Neural crest cell (in vitro differentiated cells): ENCODE results near the gene CSNK1G2. TPM values are rescaled to one million over a fixed set of nuclear protein-coding genes. Genes with fewer than 3 reads are reported as not detected.

ENCODE experiments used
- DNase-seq: peaks from one replicate; pipeline ENCODE4 v3.0.0; 2021; ENCODE audit warnings: low read depth, mixed read lengths, low spot score
- H3K27ac Mint-ChIP-seq: one replicate; pipeline ENCODE4 v1.8.0; 2021; ENCODE audit warnings: mild to moderate bottlenecking, mixed read lengths; ENCODE audit not compliant: unreplicated experiment
- H3K27me3 Mint-ChIP-seq: 2 replicates; pipeline ENCODE4 v1.8.0; 2021; ENCODE audit warnings: low read depth, mild to moderate bottlenecking, mixed read lengths
- H3K36me3 Mint-ChIP-seq: 2 replicates; pipeline ENCODE4 v1.8.0; 2021; ENCODE audit warnings: low read depth, mild to moderate bottlenecking, mixed read lengths
- H3K4me1 Mint-ChIP-seq: 2 replicates; pipeline ENCODE4 v1.8.0; 2021; ENCODE audit warnings: mixed read lengths
- H3K4me3 Mint-ChIP-seq: one replicate; pipeline ENCODE4 v1.8.0; 2021; ENCODE audit warnings: mild to moderate bottlenecking, mixed read lengths
- H3K9me3 Mint-ChIP-seq: 2 replicates; pipeline ENCODE4 v1.8.0; 2021; ENCODE audit warnings: mixed read lengths
- total RNA-seq: library from RNA; stranded (reverse); gene quantifications from 2 replicates; pipeline ENCODE4 v1.2.1, GENCODE V29; 2021
- TF ChIP-seq, protein P1 (sequence below): fragments of 200-600 bp; sonication (generic); conservative IDR thresholded peaks from 2 replicates; pipeline ENCODE4 v1.5.0; 2021; ENCODE audit warnings: antibody characterized with exemption, mild to moderate bottlenecking

The CSNK1G2 gene
- total RNA-seq, 1 donor from 2014 or later, result 133 TPM

GRCh38 chr19:2011169-2011568 lies 70.2 kb downstream of the CSNK1G2 start:
- TF ChIP-seq, protein P1, sequence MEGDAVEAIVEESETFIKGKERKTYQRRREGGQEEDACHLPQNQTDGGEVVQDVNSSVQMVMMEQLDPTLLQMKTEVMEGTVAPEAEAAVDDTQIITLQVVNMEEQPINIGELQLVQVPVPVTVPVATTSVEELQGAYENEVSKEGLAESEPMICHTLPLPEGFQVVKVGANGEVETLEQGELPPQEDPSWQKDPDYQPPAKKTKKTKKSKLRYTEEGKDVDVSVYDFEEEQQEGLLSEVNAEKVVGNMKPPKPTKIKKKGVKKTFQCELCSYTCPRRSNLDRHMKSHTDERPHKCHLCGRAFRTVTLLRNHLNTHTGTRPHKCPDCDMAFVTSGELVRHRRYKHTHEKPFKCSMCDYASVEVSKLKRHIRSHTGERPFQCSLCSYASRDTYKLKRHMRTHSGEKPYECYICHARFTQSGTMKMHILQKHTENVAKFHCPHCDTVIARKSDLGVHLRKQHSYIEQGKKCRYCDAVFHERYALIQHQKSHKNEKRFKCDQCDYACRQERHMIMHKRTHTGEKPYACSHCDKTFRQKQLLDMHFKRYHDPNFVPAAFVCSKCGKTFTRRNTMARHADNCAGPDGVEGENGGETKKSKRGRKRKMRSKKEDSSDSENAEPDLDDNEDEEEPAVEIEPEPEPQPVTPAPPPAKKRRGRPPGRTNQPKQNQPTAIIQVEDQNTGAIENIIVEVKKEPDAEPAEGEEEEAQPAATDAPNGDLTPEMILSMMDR, result no peak
- Mint-ChIP-seq H3K27ac (peak overlapping the region; percentile 86), H3K4me1 (peaks cover 8% of the 10 kb centered on the region), H3K9me3 (no peaks in the 10 kb centered on the region), H3K4me3 (peak overlapping the region; percentile 74), H3K36me3 (no peaks in the 10 kb centered on the region), H3K27me3 (no peaks in the 10 kb centered on the region)
- DNase-seq, result no peak

DNA sequence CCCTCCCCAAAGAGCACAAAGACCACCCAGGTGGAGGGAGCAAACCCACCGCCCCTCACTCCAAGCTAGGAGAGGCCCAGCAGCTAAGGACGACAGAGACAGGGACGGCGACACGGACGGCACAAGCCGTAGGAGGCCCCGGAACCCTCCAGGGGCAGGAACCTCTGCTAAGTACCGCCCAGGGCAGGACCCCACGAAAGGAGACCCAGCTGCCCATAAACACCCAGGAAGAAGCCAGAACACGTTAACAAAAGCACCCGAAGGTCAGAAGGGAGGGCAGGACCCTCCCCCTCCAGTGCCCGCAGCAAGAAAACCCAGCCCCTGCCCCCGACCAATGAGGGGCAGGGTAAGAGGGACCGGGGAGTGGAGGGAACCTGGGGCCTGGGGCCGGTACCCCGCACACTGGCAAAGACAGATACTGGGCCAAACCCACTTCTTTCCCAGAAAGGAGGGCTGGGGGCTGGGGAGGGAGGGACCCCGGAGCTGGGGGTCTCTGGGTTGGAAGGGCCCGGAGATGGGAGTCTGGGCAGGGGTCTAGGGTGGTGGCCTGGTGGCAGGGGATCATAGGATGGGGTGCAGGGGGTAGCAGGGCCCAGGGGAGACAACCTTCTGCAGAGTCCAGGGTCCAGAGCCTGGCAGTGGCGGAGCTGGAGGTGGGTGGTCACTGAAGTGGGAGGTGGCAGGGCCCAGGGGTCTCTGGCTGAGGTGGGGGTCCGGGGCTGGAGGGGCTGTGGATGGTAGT lies 72.1 kb downstream of the CSNK1G2 start:
- no peak for DNase-seq
- no peaks in the 10 kb centered on the region for H3K27me3 Mint-ChIP-seq
- TF ChIP-seq, protein P1, result no peak
- no peak overlapping the region for H3K27ac Mint-ChIP-seq
- H3K4me1 Mint-ChIP-seq, result peaks cover 8% of the 10 kb centered on the region
- no peaks in the 10 kb centered on the region for H3K36me3 Mint-ChIP-seq
- no peaks in the 10 kb centered on the region for H3K9me3 Mint-ChIP-seq
- H3K4me3 Mint-ChIP-seq, result peak overlapping the region; percentile 79

DNA sequence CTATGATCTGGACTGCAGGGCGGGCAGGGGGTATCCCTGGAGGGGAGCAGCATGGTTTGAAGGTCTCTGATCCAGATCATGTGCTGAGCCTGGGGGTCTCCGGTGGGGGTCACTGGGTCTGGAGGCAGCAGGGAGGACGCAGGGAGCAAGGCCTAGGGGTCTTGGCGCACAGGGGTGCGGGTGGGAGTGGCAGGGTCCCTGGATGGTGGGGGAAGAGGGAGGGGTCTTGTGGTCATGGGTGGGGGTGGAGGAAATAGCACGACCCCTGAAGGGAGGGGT lies 72.7 kb downstream of the CSNK1G2 start:
- H3K4me3 Mint-ChIP-seq, result peak overlapping the region; percentile 79
- H3K4me1 Mint-ChIP-seq, result peaks cover 8% of the 10 kb centered on the region
- DNase-seq, result no peak
- no peaks in the 10 kb centered on the region for H3K27me3 Mint-ChIP-seq
- H3K9me3 Mint-ChIP-seq, result no peaks in the 10 kb centered on the region
- TF ChIP-seq, protein P1, result no peak
- no peaks in the 10 kb centered on the region for H3K36me3 Mint-ChIP-seq
- peak overlapping the region; percentile 19 for H3K27ac Mint-ChIP-seq

GRCh38 chr19:2014131-2014571 lies 73.2 kb downstream of the CSNK1G2 start:
- H3K27ac Mint-ChIP-seq, result no peak overlapping the region
- H3K27me3 Mint-ChIP-seq, result no peaks in the 10 kb centered on the region
- TF ChIP-seq, protein P1, result no peak
- H3K4me3 Mint-ChIP-seq, result no peak overlapping the region
- no peak for DNase-seq
- H3K9me3 Mint-ChIP-seq, result no peaks in the 10 kb centered on the region
- H3K36me3 Mint-ChIP-seq, result no peaks in the 10 kb centered on the region
- peaks cover 8% of the 10 kb centered on the region for H3K4me1 Mint-ChIP-seq

DNA sequence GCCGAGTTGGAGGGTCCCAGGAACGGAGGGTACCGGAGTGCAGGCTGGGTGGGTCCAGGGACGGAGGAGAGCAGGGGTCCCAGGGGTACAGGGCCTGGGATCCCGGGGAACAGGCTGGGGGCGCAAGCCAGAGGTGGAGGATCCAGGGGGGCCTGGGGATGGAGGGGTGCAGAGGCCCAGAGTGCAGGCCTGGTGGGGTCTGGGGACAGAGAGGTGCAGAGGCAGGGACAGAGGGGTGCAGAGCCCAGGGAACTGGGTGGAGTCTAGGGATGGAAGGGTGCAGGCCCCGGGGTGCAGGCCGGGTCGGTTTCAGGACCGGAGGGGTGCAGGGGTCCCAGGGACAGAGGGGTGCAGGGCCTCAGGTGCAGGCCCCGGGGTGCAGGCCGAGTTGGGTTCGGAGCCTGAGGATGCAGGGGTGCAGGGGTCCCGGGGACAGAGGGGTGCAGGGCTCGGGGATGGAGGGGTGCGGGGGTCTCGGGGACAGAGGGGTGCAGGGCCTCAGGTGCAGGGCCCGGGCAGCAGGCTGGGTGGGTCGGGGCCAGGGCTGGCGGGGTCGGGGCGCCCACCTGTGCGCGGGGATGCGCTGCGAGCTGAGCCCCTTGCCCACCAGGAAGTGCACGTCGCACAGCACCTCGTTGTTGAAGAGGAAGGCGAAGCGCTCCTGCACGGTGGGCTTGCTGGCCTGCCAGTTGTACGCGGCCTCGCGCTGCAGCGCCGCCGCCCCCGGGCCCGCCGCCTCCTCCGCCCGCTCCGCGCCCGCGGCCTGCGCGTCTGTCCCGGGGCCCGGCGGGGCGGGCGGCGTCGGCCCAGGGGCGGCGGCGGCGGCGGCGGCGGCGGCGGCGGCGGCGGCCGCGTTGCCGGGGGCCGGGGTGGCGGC lies 74.0 kb downstream of the CSNK1G2 start:
- no peak overlapping the region for H3K27ac Mint-ChIP-seq
- H3K36me3 Mint-ChIP-seq, result no peaks in the 10 kb centered on the region
- H3K27me3 Mint-ChIP-seq, result no peaks in the 10 kb centered on the region
- no peaks in the 10 kb centered on the region for H3K9me3 Mint-ChIP-seq
- TF ChIP-seq, protein P1, result no peak
- no peak for DNase-seq
- peak overlapping the region; percentile 27 for H3K4me3 Mint-ChIP-seq
- H3K4me1 Mint-ChIP-seq, result peaks cover 15% of the 10 kb centered on the region
